ENCODE results near the gene GPR132. TPM values are rescaled to one million over a fixed set of nuclear protein-coding genes. Genes with fewer than 3 reads are reported as not detected.
"Not testable (repeated sequence)": the region's sequence is repeated elsewhere in the genome, so short reads cannot be mapped to it uniquely, and the experiment has no call there.

GPR132 gene, protein sequence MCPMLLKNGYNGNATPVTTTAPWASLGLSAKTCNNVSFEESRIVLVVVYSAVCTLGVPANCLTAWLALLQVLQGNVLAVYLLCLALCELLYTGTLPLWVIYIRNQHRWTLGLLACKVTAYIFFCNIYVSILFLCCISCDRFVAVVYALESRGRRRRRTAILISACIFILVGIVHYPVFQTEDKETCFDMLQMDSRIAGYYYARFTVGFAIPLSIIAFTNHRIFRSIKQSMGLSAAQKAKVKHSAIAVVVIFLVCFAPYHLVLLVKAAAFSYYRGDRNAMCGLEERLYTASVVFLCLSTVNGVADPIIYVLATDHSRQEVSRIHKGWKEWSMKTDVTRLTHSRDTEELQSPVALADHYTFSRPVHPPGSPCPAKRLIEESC
- total RNA-seq = 1 to 10 TPM in 1 of 2 donors, under 1 TPM in 1; 0.68 to 1.4 TPM

DNA sequence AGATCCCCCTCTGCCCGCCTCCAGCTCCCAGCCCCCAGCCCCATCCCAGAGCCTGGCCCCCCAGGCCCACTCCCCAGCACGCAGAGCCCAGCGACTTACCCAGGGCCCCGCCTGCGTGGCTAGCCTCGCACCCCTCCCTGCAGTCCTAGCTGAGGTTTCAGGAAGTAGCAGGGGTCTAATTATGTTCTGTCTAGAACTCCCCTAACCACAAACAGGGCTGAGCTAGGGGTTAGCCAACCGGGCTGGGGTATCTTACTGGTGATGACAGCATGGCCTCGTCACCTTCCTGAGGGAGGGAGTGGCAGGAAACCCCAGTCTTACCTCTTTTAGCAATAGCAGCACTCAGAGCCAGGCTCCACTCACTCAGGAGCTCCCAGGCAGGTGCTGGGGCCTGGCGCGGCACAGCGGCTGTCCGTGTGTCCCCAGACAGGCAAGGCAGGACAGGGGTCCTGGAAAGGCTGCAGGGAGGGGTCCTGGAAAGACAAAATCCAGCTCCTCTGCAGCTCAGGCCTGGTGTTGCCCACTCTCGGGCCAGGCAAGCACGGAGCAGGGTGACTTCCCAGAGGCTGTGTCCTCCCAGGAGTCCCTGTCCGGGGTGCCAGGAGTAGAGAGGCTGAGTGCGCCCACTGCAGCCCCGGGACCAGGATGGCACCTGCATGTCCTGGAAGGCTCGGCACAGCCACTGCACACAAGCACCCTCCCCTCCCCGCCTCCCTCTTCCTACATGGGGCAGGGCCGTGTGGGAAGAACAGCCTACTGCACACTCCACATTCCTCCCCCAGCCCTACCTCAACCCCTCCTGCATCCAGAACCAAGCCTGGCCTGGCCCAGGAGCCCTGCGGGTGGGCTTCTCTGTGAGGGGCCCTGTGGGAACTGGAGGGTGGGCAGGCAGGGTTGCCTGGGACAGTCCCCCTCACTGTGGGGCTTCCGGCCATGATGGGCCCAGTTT, at the start of gene GPR132:
GPR132 (minus strand) TSS at position 151 of the 949 bp plus-strand sequence. CDS start 10,010 bp downstream, outside the sequence.
- peak within 1 kb of the TSS in 1 of 2 donors; percentile 8 for H3K4me3 ChIP-seq
- no peaks in the 10 kb centered on the region for H3K4me1 ChIP-seq (replicated peaks)
- H3K36me3 ChIP-seq = no peaks in the 10 kb centered on the region
- DNase-seq (ENCODE audit: low spot score) = no peak
- H3K9me3 ChIP-seq = no peaks in the 10 kb centered on the region
- H3K27me3 ChIP-seq (replicated peaks; ENCODE audit: insufficient read depth) = no peaks in the 10 kb centered on the region
- TF ChIP-seq POLR2A (IDR thresholded peaks at IDR 0.05) = peak; percentile 9
- TF ChIP-seq POLR2AphosphoS5 (IDR thresholded peaks at IDR 0.05) = peak; percentile 22
- TF ChIP-seq, protein P1, sequence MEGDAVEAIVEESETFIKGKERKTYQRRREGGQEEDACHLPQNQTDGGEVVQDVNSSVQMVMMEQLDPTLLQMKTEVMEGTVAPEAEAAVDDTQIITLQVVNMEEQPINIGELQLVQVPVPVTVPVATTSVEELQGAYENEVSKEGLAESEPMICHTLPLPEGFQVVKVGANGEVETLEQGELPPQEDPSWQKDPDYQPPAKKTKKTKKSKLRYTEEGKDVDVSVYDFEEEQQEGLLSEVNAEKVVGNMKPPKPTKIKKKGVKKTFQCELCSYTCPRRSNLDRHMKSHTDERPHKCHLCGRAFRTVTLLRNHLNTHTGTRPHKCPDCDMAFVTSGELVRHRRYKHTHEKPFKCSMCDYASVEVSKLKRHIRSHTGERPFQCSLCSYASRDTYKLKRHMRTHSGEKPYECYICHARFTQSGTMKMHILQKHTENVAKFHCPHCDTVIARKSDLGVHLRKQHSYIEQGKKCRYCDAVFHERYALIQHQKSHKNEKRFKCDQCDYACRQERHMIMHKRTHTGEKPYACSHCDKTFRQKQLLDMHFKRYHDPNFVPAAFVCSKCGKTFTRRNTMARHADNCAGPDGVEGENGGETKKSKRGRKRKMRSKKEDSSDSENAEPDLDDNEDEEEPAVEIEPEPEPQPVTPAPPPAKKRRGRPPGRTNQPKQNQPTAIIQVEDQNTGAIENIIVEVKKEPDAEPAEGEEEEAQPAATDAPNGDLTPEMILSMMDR (IDR thresholded peaks at IDR 0.05) = no peak
- WGBS = 65% methylated on average over 22 of the region's 22 CpGs
- intact Hi-C loops (cut with DNase I) = no loop called here
- H3K27ac ChIP-seq = no peak within 1 kb of the TSS

DNA sequence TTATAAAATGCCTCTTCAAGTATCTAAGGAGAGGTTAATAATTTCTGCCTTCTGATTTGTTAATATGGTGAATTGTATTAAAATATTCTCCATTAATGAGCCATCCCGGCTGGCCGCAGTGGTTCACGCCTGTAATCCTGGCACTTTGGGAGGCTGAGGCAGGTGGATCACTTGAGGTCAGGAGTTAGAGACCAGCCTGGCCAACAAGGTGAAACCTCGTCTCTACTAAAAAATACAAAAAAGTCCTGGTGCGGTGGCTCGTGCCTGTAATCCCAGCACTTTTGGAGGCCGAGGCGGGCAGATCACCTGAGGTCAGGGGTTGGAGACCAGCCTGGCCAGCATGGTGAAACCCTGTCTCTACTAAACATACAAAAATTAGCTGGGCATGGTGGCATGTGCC, 44.0 kb upstream of the GPR132 start:
- H3K9me3 ChIP-seq; H3K4me3 ChIP-seq; intact Hi-C loops (cut with DNase I); DNase-seq (ENCODE audit: low spot score); H3K36me3 ChIP-seq; H3K4me1 ChIP-seq (replicated peaks); H3K27me3 ChIP-seq (replicated peaks; ENCODE audit: insufficient read depth); H3K27ac ChIP-seq: not testable (repeated sequence)
- 91% methylated on average over 8 of the region's 8 CpGs for WGBS

DNA sequence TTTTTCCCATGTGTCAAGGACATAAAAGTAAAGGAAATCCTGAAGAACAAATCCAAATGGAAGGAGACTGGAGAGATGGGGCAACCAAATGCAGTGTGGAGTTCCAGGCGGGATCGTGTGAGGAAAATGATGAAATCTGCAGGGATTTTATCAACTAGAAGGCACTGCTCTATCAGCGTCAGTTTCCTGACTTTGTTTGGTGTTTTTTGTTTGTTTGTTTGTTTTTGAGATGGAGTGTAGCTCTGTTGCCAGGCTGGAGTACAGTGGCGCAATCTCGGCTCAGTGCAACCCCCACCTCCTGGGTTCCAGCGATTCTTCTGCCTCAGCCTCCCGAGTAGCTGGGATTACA, 43.3 kb upstream of the GPR132 start:
- intact Hi-C loops (cut with DNase I) = no loop called here
- TF ChIP-seq POLR2AphosphoS5 (IDR thresholded peaks at IDR 0.05) (no peak), POLR2A (IDR thresholded peaks at IDR 0.05) (no peak)
- TF ChIP-seq, protein P1 (IDR thresholded peaks at IDR 0.05) = no peak
- no peaks in the 10 kb centered on the region for H3K4me1 ChIP-seq (replicated peaks)
- no peak overlapping the region for H3K27ac ChIP-seq
- H3K27me3 ChIP-seq (replicated peaks; ENCODE audit: insufficient read depth) = no peaks in the 10 kb centered on the region
- DNase-seq (ENCODE audit: low spot score) = no peak
- H3K9me3 ChIP-seq = no peaks in the 10 kb centered on the region
- H3K4me3 ChIP-seq = no peak overlapping the region
- 91% methylated on average over 7 of the region's 7 CpGs for WGBS
- H3K36me3 ChIP-seq = no peaks in the 10 kb centered on the region

DNA sequence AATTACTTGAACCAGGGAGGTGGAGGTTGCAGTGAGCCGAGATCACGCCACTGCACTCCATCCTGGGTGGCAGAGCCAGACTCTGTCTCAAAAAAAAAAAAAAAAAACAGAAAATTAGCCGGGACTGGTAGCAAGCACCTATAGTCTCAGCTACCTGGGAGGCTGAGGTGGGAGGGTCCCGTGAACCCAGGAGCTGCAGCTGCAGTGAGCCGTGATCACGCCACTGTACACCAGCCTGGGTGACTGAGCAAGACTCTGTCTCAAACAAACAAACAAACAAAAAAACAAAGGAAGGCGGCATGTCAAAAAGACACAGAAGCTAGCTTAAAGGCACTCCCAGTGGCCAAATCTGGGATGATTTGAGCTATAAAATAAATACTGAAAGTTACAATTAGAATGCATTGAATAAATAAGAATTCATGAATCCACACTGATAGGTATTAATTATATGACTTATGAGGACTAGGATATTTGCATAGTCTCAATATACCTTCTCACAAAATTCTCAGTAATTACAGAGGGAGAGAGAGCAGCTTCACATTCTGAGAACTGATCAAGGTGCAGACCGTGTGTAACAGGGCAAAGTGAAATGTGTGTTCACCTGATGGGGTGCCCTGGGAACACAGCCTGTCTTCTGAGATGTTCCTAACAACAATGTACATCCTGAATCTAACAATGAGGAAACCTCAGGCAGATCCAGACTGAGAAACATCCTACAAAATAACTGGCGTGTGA, 42.7 kb upstream of the GPR132 start:
- Histone ChIP-seq H3K4me1 (replicated peaks) (no peaks in the 10 kb centered on the region), H3K27me3 (replicated peaks; ENCODE audit: insufficient read depth) (no peaks in the 10 kb centered on the region), H3K27ac (no peak overlapping the region), H3K9me3 (no peaks in the 10 kb centered on the region), H3K4me3 (no peak overlapping the region), H3K36me3 (no peaks in the 10 kb centered on the region)
- TF ChIP-seq, protein P1 (IDR thresholded peaks at IDR 0.05) = no peak
- DNase-seq (ENCODE audit: low spot score) = no peak
- WGBS = 68% methylated on average over 9 of the region's 9 CpGs
- intact Hi-C loops (cut with DNase I) = no loop called here

DNA sequence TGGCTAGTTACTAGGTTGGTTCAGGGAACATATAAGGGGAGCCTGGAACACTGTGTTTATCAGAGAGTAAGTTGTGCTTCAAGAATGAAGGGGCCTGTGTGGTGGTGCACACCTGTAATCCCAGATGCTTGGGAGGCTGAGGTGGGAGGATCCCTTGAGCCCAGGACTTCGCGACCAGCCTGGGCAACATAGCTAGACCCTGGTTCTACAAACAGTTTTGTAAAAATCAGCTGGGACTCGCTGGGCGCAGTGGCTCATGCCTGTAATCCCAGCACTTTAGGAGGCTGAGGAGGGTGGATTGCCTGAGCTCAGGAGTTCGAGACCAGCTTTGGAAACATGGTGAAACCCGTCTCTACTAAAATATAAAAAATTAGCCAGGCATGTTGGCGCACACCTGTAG, 42.1 kb upstream of the GPR132 start:
- 92% methylated on average over 7 of the region's 7 CpGs for WGBS
- no peaks in the 10 kb centered on the region for H3K27me3 ChIP-seq (replicated peaks; ENCODE audit: insufficient read depth)
- no peak overlapping the region for H3K4me3 ChIP-seq
- intact Hi-C loops (cut with DNase I) = no loop called here
- DNase-seq (ENCODE audit: low spot score) = no peak
- no peaks in the 10 kb centered on the region for H3K36me3 ChIP-seq
- no peaks in the 10 kb centered on the region for H3K4me1 ChIP-seq (replicated peaks)
- no peak overlapping the region for H3K27ac ChIP-seq
- TF ChIP-seq, protein P1 (IDR thresholded peaks at IDR 0.05) = no peak
- no peak for TF ChIP-seq POLR2A (IDR thresholded peaks at IDR 0.05)
- no peak for TF ChIP-seq POLR2AphosphoS5 (IDR thresholded peaks at IDR 0.05)
- no peaks in the 10 kb centered on the region for H3K9me3 ChIP-seq

Data from prostate gland (tissue), 2 donors.